GM19395 (cell line): ENCODE results near the gene MAF.

Experiments
- ATAC-seq: cut with Tn5 transposase; IDR thresholded peaks from one replicate; pipeline ENCODE4 v1.9.1; 2021; ENCODE audit warnings: mild to moderate bottlenecking, moderate library complexity; ENCODE audit not compliant: unreplicated experiment

Gene MAF

GRCh38 chr16:79547085-79547484 lies 53.5 kb downstream of the MAF start:
- ATAC-seq = no peak
